NCI-H2107 treated with DMSO at 0.1 percent for 48 hours (cell line): ENCODE results near the gene ANKRD31.

Experiments used
- DNase-seq: peaks from one replicate; lab custom pipeline; 2025; ENCODE audit not compliant: unreplicated experiment; lab: John Stamatoyannopoulos, UW

The ANKRD31 gene

DNA sequence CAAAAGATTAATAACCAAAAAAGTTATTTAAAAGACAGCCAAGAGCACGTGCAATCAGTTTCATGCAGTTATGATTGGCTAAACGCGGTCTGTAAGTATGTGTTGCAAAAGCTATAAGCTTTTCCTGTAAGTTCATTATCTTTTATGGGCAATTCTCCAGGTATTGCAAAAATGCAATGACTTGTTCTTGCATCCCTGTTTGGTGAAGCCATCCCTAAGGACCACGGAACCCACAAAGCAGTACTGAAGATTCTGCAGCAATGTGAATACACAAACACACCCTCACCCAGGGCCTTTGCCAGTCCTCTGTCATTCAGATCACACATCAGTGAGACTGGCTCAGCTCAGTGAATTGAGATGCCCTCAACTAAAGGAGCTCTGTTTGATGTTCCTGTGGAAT, 195.7 kb downstream of the ANKRD31 start:
- no peak for DNase-seq

DNA sequence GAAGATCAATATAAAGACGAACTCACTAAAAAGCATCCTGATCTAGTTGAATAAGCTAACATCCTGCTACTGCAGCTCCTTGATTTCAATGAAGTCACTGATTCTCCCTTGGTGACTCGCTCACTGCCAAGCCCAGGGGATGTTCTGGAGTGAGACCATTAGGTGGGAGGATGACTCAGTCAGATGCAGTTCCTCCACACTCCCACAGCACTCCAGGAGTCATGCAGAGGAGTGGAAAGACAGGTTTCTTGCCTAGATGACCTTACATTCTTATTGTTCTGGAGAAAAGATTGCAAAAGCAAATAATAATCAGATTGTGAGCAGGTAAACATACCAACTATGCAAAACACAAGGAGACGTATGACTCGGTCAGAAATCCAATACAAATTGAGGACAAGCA, 199.6 kb downstream of the ANKRD31 start:
- no peak for DNase-seq

- DNase-seq: no peak
Measured at GRCh38 chr5:75034137-75034739, 202.4 kb downstream of the ANKRD31 start.

- DNase-seq: no peak
Measured at GRCh38 chr5:75031366-75031765, 205.3 kb downstream of the ANKRD31 start.

- DNase-seq: no peak
Measured at GRCh38 chr5:75028090-75028489, 208.6 kb downstream of the ANKRD31 start.

DNA sequence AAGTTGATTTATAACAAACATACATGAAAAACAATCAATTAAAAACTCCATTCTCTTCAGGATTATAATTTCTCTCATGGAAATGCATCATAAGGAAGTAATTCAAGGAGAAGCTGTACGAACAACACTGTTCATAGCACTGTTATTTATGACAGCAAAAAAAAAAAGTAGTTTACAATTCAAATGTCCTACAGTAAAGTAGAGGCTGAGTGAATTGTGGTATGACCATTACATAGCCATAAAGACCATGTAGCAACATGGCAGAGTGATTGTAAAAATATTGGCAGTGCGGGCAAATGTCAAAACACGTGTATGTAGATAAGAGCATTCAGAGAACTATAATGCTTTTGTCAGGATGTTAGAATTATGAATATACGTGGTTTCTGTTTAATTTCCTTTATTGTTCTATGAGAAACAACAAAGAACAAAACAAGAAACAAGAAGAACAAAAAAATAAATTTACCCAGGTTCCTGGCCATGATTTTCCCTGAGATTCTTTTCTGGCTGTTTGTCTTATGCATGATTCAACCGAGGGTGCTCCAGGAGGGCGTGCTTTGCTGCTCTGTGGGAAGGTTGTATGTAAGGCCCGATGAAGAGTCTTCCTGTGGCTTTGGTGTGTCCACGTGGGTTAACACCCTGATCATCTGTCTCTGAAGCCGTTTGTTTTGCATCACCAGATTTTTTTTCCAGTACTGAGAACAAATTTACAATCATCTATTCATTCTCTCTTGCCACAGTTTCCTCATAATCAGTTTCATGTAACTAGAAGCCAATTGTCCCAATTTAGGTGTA, 213.1 kb downstream of the ANKRD31 start:
- DNase-seq: no peak

DNA sequence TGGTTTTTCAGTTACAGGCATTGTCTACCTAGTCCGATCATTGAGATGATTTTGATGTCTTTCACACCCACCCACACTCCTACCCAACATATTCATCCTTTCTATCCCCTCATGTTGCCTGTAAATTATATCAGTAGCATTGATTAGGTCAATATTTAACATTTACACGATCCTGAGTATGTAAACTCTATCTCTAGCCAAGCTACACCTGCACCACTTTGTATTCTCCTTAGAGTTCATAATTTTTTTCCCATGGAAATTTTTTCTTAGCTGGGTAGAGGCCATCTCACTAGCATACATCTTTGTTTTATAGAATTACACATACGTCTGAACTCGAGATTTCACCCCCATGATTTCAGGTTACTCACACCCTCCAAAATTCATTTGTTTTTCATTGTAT, 214.9 kb downstream of the ANKRD31 start:
- DNase-seq: no peak

- DNase-seq: no peak
Measured at GRCh38 chr5:75021219-75021618, 215.5 kb downstream of the ANKRD31 start.

DNA sequence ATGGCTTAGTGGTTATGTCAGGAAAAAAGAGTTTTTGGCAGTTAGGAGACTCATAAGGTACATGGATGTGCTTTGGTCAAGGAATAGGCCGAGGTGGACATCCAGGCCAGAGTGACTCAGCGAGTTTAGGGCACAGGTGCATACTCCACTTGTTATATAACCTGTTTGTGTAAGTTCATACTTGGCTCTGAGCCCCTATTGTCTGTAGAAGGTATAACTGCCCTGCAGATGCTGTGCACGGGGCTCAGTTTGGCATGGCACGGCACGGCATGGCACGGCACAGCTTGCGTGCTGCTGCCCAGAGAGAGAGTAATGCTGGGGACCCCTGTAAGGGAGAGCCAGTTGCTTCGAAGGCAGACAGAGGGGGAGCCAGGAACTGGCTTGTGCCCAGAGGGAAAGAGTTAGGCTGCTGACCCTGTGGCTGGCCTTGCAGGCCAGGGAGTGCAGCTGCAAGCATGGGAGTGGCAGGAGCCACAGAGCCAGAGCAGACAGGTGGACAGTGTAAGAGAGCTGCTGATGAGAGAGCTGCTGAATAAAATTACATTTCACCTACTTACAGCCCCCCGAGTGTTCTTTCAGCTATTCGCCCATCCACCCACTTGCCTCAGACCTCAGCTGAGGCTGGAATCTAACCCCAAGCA, 216.5 kb downstream of the ANKRD31 start:
- DNase-seq: no peak

DNA sequence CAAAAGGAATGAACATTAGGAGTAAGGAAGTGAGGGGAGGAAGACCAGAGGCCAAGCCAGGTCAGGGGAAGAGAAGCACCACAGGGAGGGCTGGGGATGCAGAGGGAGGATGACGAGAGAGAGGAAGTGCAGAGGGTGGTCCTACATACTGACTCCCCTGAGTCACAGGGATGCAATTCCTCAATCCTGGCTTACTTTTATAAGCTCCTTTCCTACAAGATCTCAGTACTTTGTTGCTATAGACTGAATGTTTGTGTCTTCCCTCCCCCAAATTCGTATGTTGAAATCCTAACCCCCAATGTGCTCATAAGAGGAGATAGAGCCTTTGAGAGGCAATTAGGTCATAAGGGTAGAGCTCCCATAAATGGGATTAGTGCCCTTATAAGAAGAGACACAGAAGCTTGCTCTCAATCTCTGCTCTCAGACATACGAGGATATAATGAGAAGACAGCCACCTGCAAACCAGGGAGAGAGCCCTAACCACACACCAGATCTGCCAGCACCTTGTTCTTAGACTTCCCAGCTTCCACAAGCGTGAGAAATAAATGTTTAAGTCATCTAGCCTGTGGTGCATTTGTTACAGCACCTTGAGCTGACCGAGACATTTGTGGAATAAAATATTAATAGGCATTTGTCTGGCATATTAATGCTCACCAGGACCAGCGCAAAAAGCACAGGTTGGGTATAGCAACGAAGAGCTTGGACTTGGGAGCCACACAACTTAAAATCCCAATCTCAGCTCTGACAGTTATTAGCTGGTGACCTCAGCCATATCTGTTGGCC, 217.7 kb downstream of the ANKRD31 start:
- DNase-seq: no peak
